ENCODE data around the gene TLR10.

- TF ChIP-seq CTCF (IDR thresholded peaks at IDR 0.05): no peak
- TF ChIP-seq POLR2A (IDR thresholded peaks at IDR 0.05): no peak
- TF ChIP-seq POLR2AphosphoS5 (IDR thresholded peaks at IDR 0.05; ENCODE audit: insufficient read depth in 1 of 2, low read depth in 1 of 2): no peak
These were observed 23.0 kb downstream of the TLR10 start for GRCh38 chr4:38759790-38760122.

Data from vagina (tissue), 2 donors.